Breast epithelium (tissue), 3 donors: ENCODE data around the gene SDK2.

ENCODE experiments used
- CTCF ChIP-seq, 3 donors: fragments of 450-650 bp; IDR thresholded peaks; one replicate each; pipeline ENCODE4 v1.5.1; 2016 to 2017; ENCODE audit warnings: antibody characterized with exemption in 3 of 3, mild to moderate bottlenecking in 3 of 3, moderate library complexity in 3 of 3
- POLR2AphosphoS5 ChIP-seq, 3 donors: sonication (generic); formaldehyde crosslinking; IDR thresholded peaks; one replicate each; pipeline ENCODE4 v1.6.1; 2017; ENCODE audit warnings: antibody characterized with exemption in 3 of 3

GRCh38 chr17:73435412-73435811 lies 208.8 kb downstream of the SDK2 start:
- no peak for TF ChIP-seq CTCF (IDR thresholded peaks at IDR 0.05)
- TF ChIP-seq POLR2AphosphoS5 (IDR thresholded peaks at IDR 0.05) = no peak
